B cell (primary cell): Measurements from ENCODE around the gene MBNL2.

Experiments
- CTCF ChIP-seq: fragments of 200-600 bp; IDR thresholded peaks from one replicate; pipeline ENCODE4 v1.8.0; 2022; ENCODE audit warnings: antibody characterized with exemption, mild to moderate bottlenecking
- EZH2 ChIP-seq: IDR thresholded peaks from 2 replicates; pipeline ENCODE4 v1.6.1; 2012; ENCODE audit warnings: borderline replicate concordance, low read depth, mild to moderate bottlenecking, moderate library complexity, low read length; ENCODE audit not compliant: insufficient read depth, poor library complexity, severe bottlenecking

DNA sequence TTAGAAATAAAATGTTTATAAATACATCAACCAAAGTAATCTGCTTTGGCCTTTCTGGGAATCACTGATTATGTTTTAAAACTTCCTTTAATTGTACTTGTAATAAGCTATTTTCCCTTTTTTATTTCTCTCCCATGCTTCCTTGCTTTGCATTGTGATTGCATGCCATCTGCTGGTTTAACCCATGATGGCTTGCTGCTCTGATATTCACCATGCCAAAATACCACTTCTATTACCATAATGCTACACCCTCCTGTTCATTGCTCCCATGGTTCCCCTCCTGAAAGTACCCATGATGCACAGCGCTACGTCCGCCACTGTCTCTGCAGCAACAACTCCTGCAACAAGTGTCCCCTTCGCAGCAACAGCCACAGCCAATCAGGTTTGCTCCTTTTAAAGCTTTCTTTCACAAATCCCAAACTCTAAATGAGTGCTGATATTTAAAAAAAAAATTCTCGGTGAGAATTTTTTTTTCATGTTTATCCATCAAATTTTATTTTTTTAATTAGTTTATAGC lies 144.1 kb downstream of the MBNL2 start:
- TF ChIP-seq CTCF (no peak), EZH2 (no peak)
